ENCODE data around the gene HOXA3. TPM values are rescaled to one million over a fixed set of nuclear protein-coding genes. Genes with fewer than 3 reads are reported as not detected.

HOXA3 gene
- total and polyA plus RNA-seq, 2 donors, result 9.0 to 11.4 TPM

DNA sequence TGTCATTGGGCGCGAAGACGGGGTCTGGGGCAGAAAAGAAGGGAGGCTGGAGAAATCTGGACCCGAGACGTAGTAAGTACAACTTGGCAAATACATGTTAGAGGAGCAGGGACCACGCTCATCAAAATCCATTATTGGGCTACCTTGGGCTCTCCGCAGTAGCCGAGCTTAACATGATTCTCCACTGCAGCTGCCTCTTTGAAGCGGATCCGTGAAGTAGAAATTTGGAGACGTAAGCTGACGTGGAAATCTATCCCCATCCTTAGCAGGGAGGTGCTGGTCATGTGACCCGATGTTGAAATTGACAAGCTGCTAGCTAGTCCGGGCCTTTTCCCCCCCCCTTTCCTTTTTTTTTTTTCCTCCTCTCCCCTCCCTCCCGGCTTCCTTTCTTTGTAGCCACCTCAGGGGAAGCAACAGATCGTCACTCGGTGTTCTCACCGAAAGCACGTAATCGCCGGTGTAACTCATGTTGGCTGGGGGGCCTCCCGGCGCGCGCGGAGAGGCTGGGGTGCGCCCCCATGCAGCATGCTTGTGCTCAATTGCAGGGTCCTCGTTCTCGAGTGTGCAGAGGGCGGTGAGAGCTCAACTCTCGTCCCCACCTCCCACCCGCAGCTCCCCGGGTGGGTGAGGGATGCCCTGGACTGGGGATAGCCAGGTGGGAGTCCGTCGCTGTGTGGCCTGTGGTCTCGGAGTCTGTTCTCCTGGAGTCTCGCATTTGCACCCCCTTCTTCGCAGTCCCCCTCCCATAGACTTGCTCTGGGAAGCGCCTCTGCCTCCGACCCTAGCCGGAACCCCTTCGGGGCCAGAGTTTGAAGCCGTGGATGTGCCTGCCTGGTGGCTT, 32.9 kb upstream of the HOXA3 start, which contains the start of gene HOXA11:
HOXA11 (minus strand) TSS at position 220 of the 841 bp plus-strand sequence; CDS start at position 132, 88 bp downstream.
- H3K27ac ChIP-seq (ENCODE audit: low read depth), result peak within 1 kb of the TSS; percentile 97
- peak within 1 kb of the TSS; percentile 82 for H3K4me3 ChIP-seq (ENCODE audit: low read depth, low read length)
- WGBS, result 2% methylated on average over 43 of the region's 43 CpGs
- no peaks in the 10 kb centered on the region for H3K36me3 ChIP-seq (ENCODE audit: insufficient read depth)
- peaks cover 1% of the 10 kb centered on the region for H3K4me1 ChIP-seq (ENCODE audit: insufficient read depth)
- peak; percentile 87 for DNase-seq (ENCODE audit: extremely low spot score)

DNA sequence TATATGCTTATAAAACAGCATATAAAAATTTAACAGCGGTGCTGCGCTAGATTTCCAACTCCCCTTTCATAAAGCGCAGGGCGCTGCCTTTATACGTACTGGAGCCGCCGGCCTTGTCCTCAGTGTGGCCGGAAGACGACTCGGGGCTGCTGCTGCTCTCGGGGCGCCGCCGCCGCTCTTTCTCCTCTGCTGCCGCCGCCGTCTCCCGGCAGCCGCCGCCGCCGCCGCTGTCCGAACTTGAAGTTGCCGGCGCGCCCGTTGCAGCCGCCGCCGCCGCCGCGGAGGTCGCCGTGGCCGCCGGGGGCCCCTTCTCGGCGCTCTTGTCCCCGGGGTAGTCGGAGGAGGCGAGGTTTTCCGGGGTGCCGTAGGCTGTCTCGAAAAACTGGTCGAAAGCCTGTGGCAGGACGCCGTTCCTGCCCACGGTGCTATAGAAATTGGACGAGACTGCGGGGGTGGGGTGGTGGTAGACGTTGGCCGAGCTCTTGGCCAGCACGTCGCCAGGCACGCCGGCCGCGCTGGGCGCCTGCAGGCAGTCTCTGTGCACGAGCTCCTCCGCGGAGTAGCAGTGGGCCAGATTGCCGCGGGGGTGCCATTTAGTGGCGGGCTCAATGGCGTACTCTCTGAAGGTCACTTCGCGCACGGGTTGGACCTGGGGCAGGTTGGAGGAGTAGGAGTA, 32.1 kb upstream of the HOXA3 start:
- WGBS, result under 1% methylated on average over 72 of the region's 72 CpGs
- DNase-seq (ENCODE audit: extremely low spot score), result no peak
- no peaks in the 10 kb centered on the region for H3K36me3 ChIP-seq (ENCODE audit: insufficient read depth)
- H3K4me3 ChIP-seq (ENCODE audit: low read depth, low read length), result peak overlapping the region; percentile 82
- H3K27ac ChIP-seq (ENCODE audit: low read depth), result peak overlapping the region; percentile 95
- no peaks in the 10 kb centered on the region for H3K4me1 ChIP-seq (ENCODE audit: insufficient read depth)

DNA sequence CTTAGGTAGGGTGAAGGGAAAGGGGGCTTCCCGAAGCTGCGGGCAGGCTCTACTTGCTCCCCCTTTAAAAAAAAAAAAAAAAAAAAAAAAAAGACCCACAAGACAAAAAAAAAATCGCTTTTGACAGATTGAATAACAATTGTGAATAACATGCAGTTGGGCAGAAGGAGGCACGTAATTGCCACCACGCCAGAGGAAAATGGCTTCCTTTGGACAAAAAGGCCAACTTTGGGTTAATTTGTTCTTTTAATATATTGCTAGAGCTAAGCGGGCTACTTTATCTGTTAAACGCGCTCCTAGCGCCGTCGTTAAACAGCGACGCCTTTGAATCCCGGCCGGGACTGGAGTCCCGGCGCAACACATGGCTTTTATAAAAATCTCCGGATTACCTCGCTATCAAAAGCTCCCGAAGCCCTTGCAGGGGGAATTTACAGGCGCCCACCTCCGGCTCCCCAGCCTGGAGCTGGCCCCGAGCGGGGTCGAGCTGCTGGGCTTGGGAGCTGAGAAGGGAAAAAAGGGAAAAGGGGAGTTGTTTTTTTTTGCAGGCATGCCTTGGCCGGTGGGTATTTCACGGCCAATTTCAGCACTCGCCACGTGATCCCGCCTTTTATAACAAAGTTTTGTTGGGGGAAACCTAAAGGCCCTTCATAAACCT, 31.4 kb upstream of the HOXA3 start:
- DNase-seq (ENCODE audit: extremely low spot score), result no peak
- Histone ChIP-seq H3K4me3 (ENCODE audit: low read depth, low read length) (peak overlapping the region; percentile 82), H3K27ac (ENCODE audit: low read depth) (peak overlapping the region; percentile 95), H3K36me3 (ENCODE audit: insufficient read depth) (no peaks in the 10 kb centered on the region), H3K4me1 (ENCODE audit: insufficient read depth) (no peaks in the 10 kb centered on the region)
- WGBS, result under 1% methylated on average over 30 of the region's 30 CpGs

DNA sequence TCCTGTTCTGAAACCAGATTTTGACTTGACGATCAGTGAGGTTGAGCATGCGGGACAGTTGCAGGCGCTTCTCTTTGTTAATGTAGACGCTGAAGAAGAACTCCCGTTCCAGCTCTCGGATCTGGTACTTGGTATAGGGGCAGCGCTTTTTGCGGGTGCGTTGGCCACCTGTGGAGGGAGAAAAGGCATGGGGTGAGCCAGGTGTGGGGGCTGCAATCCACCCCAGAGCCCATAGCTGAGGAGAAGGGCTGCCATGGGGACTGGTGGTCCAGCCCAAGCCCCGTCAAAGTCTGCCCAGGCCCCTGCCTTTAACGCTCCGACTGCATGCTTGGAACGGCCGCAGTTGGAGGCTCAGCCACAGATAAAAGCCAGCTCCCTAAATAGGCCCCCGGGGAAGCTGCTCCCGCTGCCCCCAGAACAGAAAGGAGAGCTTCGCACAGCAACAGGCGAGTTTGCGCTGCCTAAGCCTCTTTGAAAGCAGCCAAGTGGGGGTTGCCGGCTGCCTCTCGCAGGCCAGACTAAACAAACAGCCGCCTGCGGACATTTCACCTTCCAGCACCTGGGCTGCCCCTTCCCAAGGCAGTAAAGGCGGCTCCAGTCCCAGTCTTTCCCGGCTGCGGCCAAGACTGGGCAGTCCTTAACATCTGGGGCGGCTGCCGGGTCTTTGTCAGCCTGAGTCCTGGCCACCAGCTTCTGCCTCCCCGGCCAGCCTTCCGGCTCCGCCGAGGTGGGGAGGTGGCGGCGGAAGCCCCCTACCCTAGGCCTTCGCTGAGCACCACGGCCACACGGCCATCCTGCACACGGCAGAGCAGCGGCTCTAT, 30.7 kb upstream of the HOXA3 start:
- DNase-seq (ENCODE audit: extremely low spot score), result no peak
- Histone ChIP-seq H3K4me3 (ENCODE audit: low read depth, low read length) (peak overlapping the region; percentile 82), H3K27ac (ENCODE audit: low read depth) (peak overlapping the region; percentile 63), H3K4me1 (ENCODE audit: insufficient read depth) (no peaks in the 10 kb centered on the region), H3K36me3 (ENCODE audit: insufficient read depth) (no peaks in the 10 kb centered on the region)
- WGBS, result 10% methylated on average over 39 of the region's 39 CpGs

DNA sequence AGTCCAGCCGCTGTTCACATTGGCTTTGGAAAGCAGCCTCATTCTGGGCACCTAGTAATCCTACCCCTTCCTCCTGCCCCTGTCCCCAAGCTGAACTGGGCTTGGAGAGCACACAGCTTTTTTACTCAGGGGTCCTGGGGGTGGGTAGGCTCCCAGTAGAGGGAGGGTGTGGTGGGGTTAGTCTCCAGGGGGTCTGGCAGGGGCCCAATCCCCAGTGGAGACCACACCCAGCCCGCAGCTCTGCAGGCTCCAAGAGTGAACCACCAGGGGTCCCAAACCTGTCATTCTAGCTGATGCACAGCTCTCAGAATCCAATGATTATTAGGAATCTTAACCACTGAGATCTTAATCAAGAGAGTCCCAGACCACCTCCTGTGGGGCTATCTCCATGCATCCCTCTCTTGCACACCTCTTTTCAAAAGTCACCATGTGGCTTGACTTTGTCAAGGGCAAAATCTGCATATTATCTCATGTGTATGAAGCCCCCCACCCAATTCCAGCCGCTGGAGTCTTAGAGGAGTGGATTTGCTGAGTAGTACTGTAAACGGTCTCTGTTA, 30.0 kb upstream of the HOXA3 start:
- Histone ChIP-seq H3K4me1 (ENCODE audit: insufficient read depth) (no peaks in the 10 kb centered on the region), H3K4me3 (ENCODE audit: low read depth, low read length) (peak overlapping the region; percentile 82), H3K27ac (ENCODE audit: low read depth) (no peak overlapping the region), H3K36me3 (ENCODE audit: insufficient read depth) (no peaks in the 10 kb centered on the region)
- no peak for DNase-seq (ENCODE audit: extremely low spot score)
- WGBS, result 52% methylated on average over 4 of the region's 4 CpGs

DNA sequence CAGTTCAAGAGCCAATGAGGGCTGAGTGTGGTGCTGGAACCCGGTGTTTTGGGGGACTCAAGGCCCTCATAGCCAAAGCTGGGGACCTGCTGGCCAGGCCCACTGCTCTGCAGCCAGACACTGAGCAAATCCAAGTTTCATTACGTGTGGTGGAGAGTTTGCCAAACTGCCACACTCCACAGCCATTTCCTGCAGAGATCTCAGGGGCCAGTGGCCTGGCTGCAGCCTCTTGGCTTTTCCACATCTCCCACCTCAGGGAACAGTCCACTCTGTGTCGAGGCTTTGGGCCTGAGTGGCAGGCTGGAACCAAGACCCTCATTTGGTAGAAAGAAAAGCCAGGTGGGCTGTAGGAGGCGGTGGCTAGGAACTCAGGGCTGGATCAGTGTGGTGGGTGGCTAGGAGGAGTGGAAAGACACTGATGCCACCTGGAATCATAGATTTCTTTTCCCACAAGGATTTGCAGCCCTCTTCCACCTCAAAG, 29.5 kb upstream of the HOXA3 start:
- H3K4me3 ChIP-seq (ENCODE audit: low read depth, low read length), result peak overlapping the region; percentile 11
- DNase-seq (ENCODE audit: extremely low spot score), result no peak
- H3K36me3 ChIP-seq (ENCODE audit: insufficient read depth), result no peaks in the 10 kb centered on the region
- WGBS, result 57% methylated on average over 4 of the region's 4 CpGs
- no peak overlapping the region for H3K27ac ChIP-seq (ENCODE audit: low read depth)
- no peaks in the 10 kb centered on the region for H3K4me1 ChIP-seq (ENCODE audit: insufficient read depth)

DNA sequence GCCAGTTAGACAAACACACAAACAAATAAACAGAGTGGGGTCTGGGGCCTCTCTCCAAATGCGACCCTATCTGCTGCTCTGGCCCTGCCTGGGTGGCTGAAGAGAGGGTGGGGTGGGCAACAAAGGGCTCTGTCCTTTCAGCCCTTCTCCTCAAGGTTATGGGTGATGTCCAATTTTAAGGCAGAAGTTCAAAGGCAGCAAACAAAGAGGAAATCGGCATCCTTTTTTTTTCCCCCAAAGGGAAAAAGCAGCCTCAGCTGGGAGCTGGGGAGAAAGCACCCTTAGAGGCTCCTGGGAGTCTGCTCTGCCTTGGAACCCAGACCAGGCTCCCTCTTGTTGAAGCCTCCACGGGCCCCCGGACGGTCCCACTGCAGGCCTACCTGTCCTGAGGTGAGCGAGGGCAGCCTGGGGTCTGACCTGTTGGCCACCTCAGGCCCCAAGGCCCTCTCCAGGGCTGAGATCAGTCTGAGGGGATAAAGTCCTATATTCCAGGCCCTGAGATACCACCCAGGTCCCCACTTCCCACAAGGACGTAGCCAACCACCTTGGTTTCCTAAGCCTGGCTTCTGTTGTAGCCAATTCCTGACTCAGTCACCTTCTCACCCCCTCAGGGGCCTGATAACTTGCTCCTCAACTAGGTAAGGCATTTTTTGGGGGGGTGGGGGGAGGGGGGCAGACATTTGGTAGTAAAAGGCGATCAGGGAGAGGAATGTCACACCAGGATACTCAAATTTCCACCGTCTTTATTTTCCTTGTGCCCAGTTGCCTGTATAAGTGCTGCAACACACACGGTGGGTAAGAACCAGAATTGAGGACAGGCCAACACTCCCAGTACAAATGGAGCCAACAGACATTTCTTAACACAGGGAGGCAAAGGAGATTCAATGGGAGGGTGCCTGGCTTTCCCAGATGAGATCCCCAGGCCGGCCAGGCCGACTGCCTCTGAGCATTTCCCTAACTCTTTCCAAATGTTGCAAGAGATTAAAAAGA, 28.3 kb upstream of the HOXA3 start:
- Histone ChIP-seq H3K27ac (ENCODE audit: low read depth) (peak overlapping the region; percentile 73), H3K36me3 (ENCODE audit: insufficient read depth) (no peaks in the 10 kb centered on the region), H3K4me3 (ENCODE audit: low read depth, low read length) (peak overlapping the region; percentile 1), H3K4me1 (ENCODE audit: insufficient read depth) (no peaks in the 10 kb centered on the region)
- 58% methylated on average over 12 of the region's 12 CpGs for WGBS
- DNase-seq (ENCODE audit: extremely low spot score), result no peak

DNA sequence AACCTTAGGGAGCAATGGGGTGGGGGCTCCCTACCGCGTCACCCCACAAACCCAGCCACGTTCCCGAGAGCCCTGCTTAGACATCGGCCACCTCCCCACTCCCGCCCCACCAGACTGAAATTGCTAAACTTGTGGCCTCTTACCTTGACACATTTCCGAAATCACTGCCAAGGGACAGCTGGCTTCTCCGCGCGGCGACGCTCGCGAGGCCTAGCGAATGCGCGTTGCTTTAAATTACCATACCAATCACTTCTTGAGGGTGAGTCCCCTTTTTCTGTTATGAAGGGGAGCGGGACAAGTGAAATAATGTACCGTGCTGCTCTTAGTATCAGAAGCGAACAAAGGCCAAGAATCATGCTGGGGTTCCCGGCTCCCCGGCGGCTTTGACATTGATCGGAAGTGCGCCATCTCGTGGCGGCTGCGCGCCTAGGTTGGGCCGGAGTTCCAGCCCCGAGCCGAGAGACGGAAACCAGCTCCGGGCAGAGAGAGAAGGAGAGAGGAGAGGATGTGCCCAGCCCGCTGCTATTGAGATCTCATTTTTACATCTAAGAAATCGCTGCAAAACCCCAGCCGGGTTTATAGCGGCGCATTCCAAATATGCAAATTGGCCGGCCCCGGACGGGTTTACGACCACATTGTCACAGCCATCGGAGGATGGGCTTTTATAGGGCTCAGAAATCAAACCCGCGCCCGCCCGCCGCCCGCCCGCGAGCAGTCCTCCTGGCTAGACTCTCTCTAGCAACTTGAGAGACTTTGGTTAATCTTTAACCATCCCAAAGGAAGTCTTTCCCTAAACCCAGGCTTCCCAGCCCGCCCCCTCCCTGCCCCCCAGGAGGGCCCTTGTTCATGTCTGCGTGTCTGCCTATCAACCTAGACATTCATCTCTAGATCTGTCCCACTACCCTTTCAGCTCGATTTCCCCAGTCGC, 27.4 kb upstream of the HOXA3 start:
- Histone ChIP-seq H3K4me1 (ENCODE audit: insufficient read depth) (no peaks in the 10 kb centered on the region), H3K27ac (ENCODE audit: low read depth) (peak overlapping the region; percentile 90), H3K36me3 (ENCODE audit: insufficient read depth) (no peaks in the 10 kb centered on the region), H3K4me3 (ENCODE audit: low read depth, low read length) (peak overlapping the region; percentile 47)
- WGBS, result 5% methylated on average over 56 of the region's 56 CpGs
- no peak for DNase-seq (ENCODE audit: extremely low spot score)

DNA sequence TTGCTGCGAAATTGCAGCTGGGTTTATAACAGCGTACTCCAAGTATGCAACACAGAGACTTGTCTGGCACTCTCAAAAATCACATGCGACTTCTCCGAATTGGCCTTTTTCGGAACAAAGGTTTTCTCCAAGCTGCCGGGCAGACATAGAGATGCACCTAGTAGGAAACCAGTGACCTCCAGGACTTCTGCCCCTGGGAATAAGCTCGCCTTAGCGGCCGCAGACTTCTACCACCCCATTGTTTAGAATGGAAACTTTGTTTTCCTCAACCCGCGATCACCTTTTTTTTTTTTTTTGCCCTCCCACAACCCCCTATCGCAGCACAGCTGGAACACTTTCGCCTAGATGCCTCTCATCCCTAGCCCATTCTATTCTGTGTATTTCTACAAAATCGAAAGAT, 26.6 kb upstream of the HOXA3 start:
- Histone ChIP-seq H3K27ac (ENCODE audit: low read depth) (peak overlapping the region; percentile 90), H3K4me1 (ENCODE audit: insufficient read depth) (no peaks in the 10 kb centered on the region), H3K4me3 (ENCODE audit: low read depth, low read length) (peak overlapping the region; percentile 47), H3K36me3 (ENCODE audit: insufficient read depth) (no peaks in the 10 kb centered on the region)
- DNase-seq (ENCODE audit: extremely low spot score), result no peak
- 27% methylated on average over 14 of the region's 14 CpGs for WGBS

DNA sequence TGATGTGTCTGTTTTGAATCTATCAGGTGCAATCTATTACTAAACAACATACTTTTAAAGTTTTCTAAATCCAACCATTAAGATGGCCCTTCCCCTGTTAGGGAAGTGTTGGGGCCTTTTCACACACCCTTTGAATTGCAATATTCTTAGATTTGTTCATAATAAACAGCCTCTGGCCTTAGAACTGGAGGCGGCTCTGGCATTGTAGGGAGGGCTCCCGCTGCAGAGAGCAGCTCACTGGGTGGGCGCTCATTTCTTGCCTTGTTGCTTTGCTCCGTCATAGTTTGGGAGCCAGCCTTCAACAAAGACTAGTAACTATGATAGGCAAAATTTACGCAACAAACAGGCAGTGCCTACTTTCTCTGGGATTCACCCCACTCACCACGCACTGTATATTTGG, 26.0 kb upstream of the HOXA3 start:
- Histone ChIP-seq H3K27ac (ENCODE audit: low read depth) (peak overlapping the region; percentile 64), H3K4me1 (ENCODE audit: insufficient read depth) (no peaks in the 10 kb centered on the region), H3K36me3 (ENCODE audit: insufficient read depth) (no peaks in the 10 kb centered on the region), H3K4me3 (ENCODE audit: low read depth, low read length) (peak overlapping the region; percentile 47)
- WGBS, result 34% methylated on average over 6 of the region's 6 CpGs
- DNase-seq (ENCODE audit: extremely low spot score), result no peak

DNA sequence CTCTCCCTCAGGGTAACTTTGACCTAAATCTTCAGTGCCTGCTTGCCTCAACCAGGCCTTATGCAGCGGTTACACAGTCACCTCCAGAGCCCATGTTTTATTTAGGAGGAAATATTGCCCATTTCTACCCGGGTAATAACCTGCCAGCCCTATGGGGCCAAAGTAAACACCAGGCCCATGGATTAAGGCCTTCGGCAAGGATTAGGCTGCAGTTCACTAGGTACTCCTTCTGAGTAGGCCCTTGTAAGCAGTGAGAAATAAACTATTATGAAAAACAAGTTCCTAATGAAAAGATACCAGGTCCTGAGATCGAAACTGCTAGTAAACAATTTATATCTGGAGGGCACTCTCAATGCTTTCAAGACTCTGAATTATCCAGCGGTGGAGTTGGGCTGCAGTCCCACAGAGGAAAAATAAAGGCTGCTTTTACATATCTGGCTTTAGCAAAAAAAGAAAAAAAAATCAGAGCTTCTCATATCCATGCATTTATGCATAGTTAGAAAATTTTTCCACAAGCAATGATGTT, 25.5 kb upstream of the HOXA3 start:
- H3K4me1 ChIP-seq (ENCODE audit: insufficient read depth), result no peaks in the 10 kb centered on the region
- H3K36me3 ChIP-seq (ENCODE audit: insufficient read depth), result no peaks in the 10 kb centered on the region
- peak overlapping the region; percentile 47 for H3K4me3 ChIP-seq (ENCODE audit: low read depth, low read length)
- peak overlapping the region; percentile 95 for H3K27ac ChIP-seq (ENCODE audit: low read depth)
- no peak for DNase-seq (ENCODE audit: extremely low spot score)
- WGBS, result 27% methylated on average over 5 of the region's 5 CpGs

All from urinary bladder (tissue), 4 donors.